GM12891 (cell line): ENCODE measurements around the gene L2HGDH.

ENCODE experiments used
- POLR2A ChIP-seq: IDR thresholded peaks from 2 replicates; pipeline ENCODE4 v1.6.1; 2011; ENCODE audit warnings: low read depth, low read length, control low read depth
- POLR2AphosphoS5 ChIP-seq: IDR thresholded peaks from 2 replicates; pipeline ENCODE4 v1.6.1; 2011; ENCODE audit warnings: low read depth, low read length, control low read depth
- SPI1 ChIP-seq: IDR thresholded peaks from 2 replicates; pipeline ENCODE4 v1.6.1; 2011; ENCODE audit warnings: low read depth, low read length, control low read depth
- TAF1 ChIP-seq: IDR thresholded peaks from 2 replicates; pipeline ENCODE4 v1.6.1; 2011; ENCODE audit warnings: low read depth, low read length, control low read depth

DNA sequence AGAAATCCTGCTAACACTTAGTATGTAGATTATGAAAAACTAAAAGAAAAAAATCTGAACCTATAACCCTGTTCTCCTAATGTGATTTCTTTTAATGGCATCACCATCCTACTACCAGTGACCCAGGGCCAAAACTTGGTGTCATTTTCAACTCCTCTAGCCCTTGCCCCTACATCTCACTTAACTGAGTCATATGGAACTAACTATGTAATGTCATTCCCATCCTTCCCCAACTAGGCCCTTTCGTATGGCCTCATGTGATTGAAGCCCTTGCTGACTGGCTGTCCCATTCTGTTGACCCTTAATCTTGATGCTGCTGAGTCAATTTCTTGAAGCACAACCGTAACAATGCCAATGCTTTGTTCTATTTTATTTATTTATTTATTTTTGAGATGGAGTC is 7.7 kb upstream of the L2HGDH start:
- TF ChIP-seq POLR2AphosphoS5 (no peak), POLR2A (no peak), SPI1 (no peak), TAF1 (no peak)
